OCI-LY1 (cell line): Measurements from ENCODE around the gene SMG5.

Source experiments
- EZH2 ChIP-seq: fragments of 200-600 bp; sonication (generic), shearing (Covaris generic); IDR thresholded peaks from 2 replicates; pipeline ENCODE4 v1.8.0; 2017; ENCODE audit warnings: borderline replicate concordance, mixed run types, mild to moderate bottlenecking, antibody characterized with exemption, low read length, moderate library complexity, mixed read lengths
- TF ChIP-seq, protein P1 (sequence below): fragments of 200-600 bp; sonication (generic), shearing (Covaris generic); IDR thresholded peaks from 2 replicates; pipeline ENCODE4 v1.5.1; 2017; ENCODE audit warnings: mild to moderate bottlenecking, antibody characterized with exemption, low read length, moderate library complexity, mixed read lengths

DNA sequence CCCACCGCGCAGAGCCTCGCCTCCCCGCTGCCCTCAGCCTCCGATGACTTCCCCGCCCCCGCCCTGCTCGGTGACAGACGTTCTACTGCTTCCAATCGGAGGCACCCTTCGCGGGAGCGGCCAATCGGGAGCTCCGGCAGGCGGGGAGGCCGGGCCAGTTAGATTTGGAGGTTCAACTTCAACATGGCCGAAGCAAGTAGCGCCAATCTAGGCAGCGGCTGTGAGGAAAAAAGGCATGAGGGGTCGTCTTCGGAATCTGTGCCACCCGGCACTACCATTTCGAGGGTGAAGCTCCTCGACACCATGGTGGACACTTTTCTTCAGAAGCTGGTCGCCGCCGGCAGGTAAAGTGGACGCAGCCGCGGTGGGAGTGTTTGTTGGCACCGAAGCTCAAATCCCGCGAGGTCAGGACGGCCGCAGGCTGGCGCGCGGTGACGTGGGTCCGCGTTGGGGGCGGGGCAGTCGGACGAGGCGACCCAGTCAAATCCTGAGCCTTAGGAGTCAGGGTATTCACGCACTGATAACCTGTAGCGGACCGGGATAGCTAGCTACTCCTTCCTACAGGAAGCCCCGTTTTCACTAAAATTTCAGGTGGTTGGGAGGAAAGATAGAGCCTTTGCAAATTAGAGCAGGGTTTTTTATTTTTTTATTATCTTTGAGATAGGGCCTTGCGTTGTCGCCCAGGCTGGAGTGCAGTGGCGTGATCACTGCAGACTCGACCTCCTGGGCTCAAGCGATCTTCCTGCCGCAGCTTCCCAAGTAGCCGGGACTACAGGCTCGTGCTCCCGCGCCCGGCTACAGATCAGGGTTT lies 69.6 kb downstream of the SMG5 start, which contains the start of gene PMF1:
- TF ChIP-seq, protein P1, sequence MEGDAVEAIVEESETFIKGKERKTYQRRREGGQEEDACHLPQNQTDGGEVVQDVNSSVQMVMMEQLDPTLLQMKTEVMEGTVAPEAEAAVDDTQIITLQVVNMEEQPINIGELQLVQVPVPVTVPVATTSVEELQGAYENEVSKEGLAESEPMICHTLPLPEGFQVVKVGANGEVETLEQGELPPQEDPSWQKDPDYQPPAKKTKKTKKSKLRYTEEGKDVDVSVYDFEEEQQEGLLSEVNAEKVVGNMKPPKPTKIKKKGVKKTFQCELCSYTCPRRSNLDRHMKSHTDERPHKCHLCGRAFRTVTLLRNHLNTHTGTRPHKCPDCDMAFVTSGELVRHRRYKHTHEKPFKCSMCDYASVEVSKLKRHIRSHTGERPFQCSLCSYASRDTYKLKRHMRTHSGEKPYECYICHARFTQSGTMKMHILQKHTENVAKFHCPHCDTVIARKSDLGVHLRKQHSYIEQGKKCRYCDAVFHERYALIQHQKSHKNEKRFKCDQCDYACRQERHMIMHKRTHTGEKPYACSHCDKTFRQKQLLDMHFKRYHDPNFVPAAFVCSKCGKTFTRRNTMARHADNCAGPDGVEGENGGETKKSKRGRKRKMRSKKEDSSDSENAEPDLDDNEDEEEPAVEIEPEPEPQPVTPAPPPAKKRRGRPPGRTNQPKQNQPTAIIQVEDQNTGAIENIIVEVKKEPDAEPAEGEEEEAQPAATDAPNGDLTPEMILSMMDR: no peak
- no peak for TF ChIP-seq EZH2
